KOPT-K1 (cell line): ENCODE data around the gene GCSAML.
"Not testable (repeated sequence)": the region's sequence is repeated elsewhere in the genome, so short reads cannot be mapped to it uniquely, and the experiment has no call there.

Experiments used
- H3K27ac ChIP-seq: fragments of 200-600 bp; sonication (generic); 2 replicates; pipeline ENCODE4 v1.5.1; 2016; ENCODE audit warnings: antibody characterized with exemption, mild to moderate bottlenecking, low read depth, low read length; ENCODE audit not compliant: poor library complexity, severe bottlenecking
- H3K36me3 ChIP-seq: fragments of 200-600 bp; sonication (generic); 2 replicates; pipeline ENCODE4 v1.5.1; 2017; ENCODE audit warnings: antibody characterized with exemption, mild to moderate bottlenecking, low read length, moderate library complexity; ENCODE audit not compliant: insufficient read depth
- H3K9me3 ChIP-seq: fragments of 200-600 bp; sonication (generic); 2 replicates; pipeline ENCODE4 v1.5.1; 2017; ENCODE audit warnings: antibody characterized with exemption, low read length, mild to moderate bottlenecking; ENCODE audit not compliant: insufficient read depth, poor library complexity, severe bottlenecking

GCSAML gene

GRCh38 chr1:247548769-247549182, at the start of gene GCSAML:
TSS of gene GCSAML (plus strand) at chr1:247549134. CDS start at chr1:247549192, 58 bp downstream.
- H3K9me3 ChIP-seq, result no peaks in the 10 kb centered on the region
- H3K27ac ChIP-seq, result no peak within 1 kb of the TSS
- H3K36me3 ChIP-seq, result no peaks in the 10 kb centered on the region

GRCh38 chr1:247500865-247501264, 48.1 kb upstream of the GCSAML start:
- Histone ChIP-seq H3K36me3 (no peaks in the 10 kb centered on the region), H3K27ac (no peak overlapping the region), H3K9me3 (no peaks in the 10 kb centered on the region)

DNA sequence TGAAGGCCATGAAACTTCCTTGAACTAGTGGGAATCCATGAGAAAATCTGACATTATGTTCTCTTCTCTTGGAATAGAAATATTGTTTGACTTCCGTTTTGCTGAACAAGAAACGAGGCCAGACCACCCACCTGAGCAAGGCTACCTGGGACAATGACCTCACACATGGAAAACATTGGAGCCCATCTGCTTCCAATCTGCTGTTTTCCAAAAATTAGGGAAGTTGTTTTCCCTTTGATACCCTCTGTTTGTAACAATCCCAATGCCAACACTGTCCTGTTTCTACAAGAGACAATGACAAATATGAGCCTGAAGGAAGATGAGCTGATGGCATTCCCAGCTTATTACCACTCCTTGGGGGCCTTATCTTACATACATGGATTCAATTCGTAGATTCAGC, 42.1 kb upstream of the GCSAML start:
- Histone ChIP-seq H3K9me3 (no peaks in the 10 kb centered on the region), H3K36me3 (no peaks in the 10 kb centered on the region), H3K27ac (no peak overlapping the region)

GRCh38 chr1:247517795-247518612, 30.9 kb upstream of the GCSAML start:
- no peaks in the 10 kb centered on the region for H3K9me3 ChIP-seq
- H3K27ac ChIP-seq, result no peak overlapping the region
- H3K36me3 ChIP-seq, result no peaks in the 10 kb centered on the region

DNA sequence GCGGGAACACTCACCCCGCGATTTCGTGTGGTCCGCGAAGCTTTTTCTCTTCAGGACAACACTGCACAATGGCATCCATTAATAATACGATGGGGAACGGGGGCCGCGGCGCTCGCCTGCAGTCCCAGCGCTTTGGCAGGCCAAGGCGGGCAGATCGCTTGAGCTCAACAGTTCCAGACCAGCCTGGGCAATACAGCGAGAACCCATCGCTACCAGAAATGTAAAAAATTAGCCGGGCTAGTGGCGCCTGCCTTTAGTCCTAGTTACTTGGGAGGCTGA, 30.4 kb upstream of the GCSAML start:
- no peaks in the 10 kb centered on the region for H3K36me3 ChIP-seq
- H3K27ac ChIP-seq, result no peak overlapping the region
- H3K9me3 ChIP-seq, result no peaks in the 10 kb centered on the region

GRCh38 chr1:247521886-247522285, 27.0 kb upstream of the GCSAML start:
- not testable (repeated sequence) for H3K36me3 ChIP-seq, H3K9me3 ChIP-seq, H3K27ac ChIP-seq

DNA sequence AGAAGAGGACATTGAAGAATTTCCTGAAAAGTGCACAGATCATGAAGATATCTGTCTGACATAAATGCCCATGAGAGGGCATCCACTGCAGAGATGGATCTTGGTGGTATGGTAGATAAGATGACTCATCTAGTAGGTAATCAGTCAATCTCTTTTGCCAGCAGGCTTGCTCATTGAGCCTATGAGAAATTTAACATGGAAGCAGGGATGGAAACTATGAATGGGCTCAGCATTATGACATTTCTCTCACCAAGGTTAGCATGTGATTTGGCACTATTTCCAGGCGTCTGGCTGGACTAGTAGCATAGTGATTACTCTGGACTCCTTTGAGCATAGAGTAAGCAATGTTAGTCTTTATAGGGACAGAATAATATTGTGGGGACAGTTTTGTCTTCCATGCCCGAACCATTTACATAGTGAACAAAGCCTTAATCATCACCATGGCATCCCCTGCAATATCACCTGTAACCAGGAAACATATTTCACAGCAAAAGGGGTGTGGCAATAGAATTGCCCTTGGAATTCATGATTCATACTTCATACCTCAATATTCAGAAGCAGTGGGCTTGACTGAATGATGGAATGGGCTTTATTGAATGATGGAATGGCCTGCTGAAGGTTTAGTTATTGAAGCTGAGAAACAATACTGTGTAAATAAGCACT, 20.0 kb upstream of the GCSAML start:
- H3K9me3 ChIP-seq, result peaks cover 4% of the 10 kb centered on the region
- H3K27ac ChIP-seq, result no peak overlapping the region
- no peaks in the 10 kb centered on the region for H3K36me3 ChIP-seq

GRCh38 chr1:247529771-247530355, 19.1 kb upstream of the GCSAML start:
- H3K36me3 ChIP-seq, result no peaks in the 10 kb centered on the region
- H3K27ac ChIP-seq, result no peak overlapping the region
- peaks cover 4% of the 10 kb centered on the region for H3K9me3 ChIP-seq

DNA sequence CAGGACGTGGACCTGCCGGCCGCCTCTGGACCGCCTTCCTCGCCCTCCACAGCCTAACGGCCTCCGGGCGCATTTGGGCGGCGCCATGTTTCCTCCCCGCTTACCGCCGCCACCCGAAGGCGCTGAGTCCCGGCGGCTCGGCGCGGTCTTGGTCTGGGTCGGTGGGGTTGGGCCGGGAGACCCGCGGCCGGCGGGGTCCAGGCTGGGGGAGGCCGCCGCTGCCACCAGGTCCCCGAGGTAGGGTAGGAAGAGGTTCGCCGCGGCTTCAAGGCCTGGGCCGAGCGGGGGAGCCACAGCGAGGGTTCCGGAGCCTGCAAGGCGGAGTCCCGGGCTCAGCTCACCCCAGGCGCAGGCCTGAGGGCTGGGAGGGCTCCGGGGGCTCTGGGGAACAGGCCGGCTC, 18.1 kb upstream of the GCSAML start:
- Histone ChIP-seq H3K9me3 (peaks cover 4% of the 10 kb centered on the region), H3K36me3 (no peaks in the 10 kb centered on the region), H3K27ac (no peak overlapping the region)

DNA sequence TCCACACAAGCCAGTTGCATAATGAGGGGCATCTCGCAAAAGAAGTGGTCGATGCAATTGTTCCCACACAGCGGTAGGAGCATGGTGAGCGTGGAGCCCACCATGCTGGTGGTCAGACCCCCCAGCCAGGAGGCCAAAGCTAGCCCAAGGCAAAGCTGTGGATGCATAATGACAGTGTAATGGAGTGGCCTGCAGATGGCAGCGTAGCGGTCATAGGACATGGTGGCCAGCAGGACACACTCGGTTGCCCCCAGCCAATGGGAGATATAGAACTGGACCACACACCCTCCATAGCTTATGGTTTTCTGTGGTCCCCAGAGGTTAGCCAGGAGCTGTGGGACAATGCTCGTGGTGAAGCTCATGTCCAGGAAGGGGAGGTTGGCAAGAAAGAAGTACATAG, 17.0 kb upstream of the GCSAML start:
- Histone ChIP-seq H3K27ac (no peak overlapping the region), H3K9me3 (peaks cover 4% of the 10 kb centered on the region), H3K36me3 (no peaks in the 10 kb centered on the region)

- Histone ChIP-seq H3K27ac (no peak overlapping the region), H3K9me3 (peaks cover 4% of the 10 kb centered on the region), H3K36me3 (no peaks in the 10 kb centered on the region)
Measured at GRCh38 chr1:247535402-247535801, 13.5 kb upstream of the GCSAML start.

- H3K9me3 ChIP-seq, result peaks cover 4% of the 10 kb centered on the region
- no peak within 1 kb of the TSS for H3K27ac ChIP-seq
- no peaks in the 10 kb centered on the region for H3K36me3 ChIP-seq
Measured at GRCh38 chr1:247536340-247536739, 12.6 kb upstream of the GCSAML start, which contains the start of gene OR2C3. TSS of gene OR2C3 (minus strand) at chr1:247536440. CDS start at chr1:247532511, 3,929 bp downstream.

DNA sequence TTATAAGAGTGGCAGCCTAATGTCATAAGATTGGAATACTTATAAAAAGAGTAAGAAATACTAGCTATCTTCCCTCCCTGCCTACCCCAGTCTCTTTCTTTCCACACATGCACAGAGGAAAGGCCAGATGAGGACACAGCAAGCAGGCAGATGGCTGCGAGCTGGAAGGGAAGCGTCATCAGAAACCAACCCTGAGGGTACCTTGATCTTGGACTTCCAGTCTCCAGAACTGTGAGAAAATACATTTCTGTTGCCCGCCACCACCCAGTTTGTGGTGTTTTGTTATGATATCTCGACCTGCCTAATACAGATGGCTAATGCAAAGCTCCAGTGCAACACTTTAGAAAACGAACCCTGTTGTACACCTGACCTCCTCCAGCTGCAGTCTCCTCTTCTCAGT, 10.4 kb upstream of the GCSAML start:
- no peaks in the 10 kb centered on the region for H3K9me3 ChIP-seq
- H3K27ac ChIP-seq, result no peak overlapping the region
- no peaks in the 10 kb centered on the region for H3K36me3 ChIP-seq

DNA sequence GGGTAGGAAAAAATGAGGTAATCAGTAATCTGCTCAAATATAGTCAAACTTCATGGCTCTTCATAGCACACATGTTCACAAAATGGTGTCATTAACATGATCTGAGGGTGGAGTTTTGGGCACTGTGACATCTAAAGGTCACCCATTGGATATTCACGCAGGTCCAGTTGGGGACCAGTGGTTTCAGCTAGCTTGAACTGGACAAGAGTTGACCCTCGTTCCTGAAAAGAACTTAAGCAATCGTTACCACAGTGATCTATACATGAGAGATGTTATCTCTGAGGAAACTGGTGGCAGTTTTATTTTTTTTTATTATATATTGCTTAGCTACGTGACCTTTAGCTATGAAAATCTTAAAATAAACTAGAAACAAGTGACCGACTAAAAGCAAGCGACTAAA, 9.7 kb upstream of the GCSAML start:
- Histone ChIP-seq H3K27ac (no peak overlapping the region), H3K9me3 (no peaks in the 10 kb centered on the region), H3K36me3 (no peaks in the 10 kb centered on the region)

GRCh38 chr1:247540581-247540980, 8.4 kb upstream of the GCSAML start:
- H3K27ac ChIP-seq, result no peak overlapping the region
- H3K36me3 ChIP-seq, result no peaks in the 10 kb centered on the region
- no peaks in the 10 kb centered on the region for H3K9me3 ChIP-seq

DNA sequence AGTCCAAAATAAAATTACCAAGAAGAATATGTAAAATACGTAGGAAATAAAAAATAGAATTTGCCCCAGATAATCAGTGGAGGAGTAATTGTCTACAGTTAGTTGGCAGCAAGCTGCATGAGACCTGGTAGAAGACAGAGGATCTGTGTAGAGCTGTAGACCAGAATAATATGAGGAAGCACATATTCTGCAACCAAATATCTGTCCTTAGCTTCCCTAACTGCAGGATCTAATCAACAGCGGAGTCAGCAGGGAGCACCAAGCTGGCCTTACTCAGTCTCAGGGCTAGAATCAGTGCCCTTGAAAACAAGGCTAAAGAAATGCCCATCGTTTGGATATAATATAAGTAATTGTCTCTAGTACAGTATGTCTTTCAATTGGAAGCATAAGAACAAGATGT, 6.1 kb upstream of the GCSAML start:
- H3K27ac ChIP-seq, result no peak overlapping the region
- H3K36me3 ChIP-seq, result no peaks in the 10 kb centered on the region
- no peaks in the 10 kb centered on the region for H3K9me3 ChIP-seq
